Prostate gland (tissue), 2 donors: ENCODE data around the gene UTP4. TPM values are rescaled to one million over a fixed set of nuclear protein-coding genes. Genes with fewer than 3 reads are reported as not detected.

Source experiments
- DNase-seq: peaks from one replicate; pipeline ENCODE4 v3.0.0-alpha.2; 2019; ENCODE audit warnings: low spot score
- H3K27ac ChIP-seq, 2 donors: fragments of 200-600 bp; sonication (generic); 2 replicates each; pipeline ENCODE4 v1.5.1; 2017 to 2019
- H3K27me3 ChIP-seq: fragments of 200-600 bp; sonication (generic); replicated peaks from 2 replicates; pipeline ENCODE4 v1.5.1; 2019; ENCODE audit not compliant: insufficient read depth
- H3K36me3 ChIP-seq, 2 donors: fragments of 200-600 bp; sonication (generic); 1 replicate in 1 of 2; 2 replicates in 1 of 2; pipeline versions ENCODE4 v1.5.1 to v1.8.1; 2017 to 2019
- H3K4me1 ChIP-seq: fragments of 200-600 bp; sonication (generic); replicated peaks from 2 replicates; pipeline ENCODE4 v1.5.1; 2019
- H3K4me3 ChIP-seq, 2 donors: fragments of 200-600 bp; sonication (generic); 2 replicates each; pipeline ENCODE4 v1.5.1; 2017 to 2019
- H3K9me3 ChIP-seq: fragments of 200-600 bp; sonication (generic); 2 replicates; pipeline ENCODE4 v1.5.1; 2017
- CTCF ChIP-seq, 4 experiments: fragments of 200-600 bp in 2 of 4; fragments of 450-650 bp in 2 of 4; sonication (generic) in 2 of 4; IDR thresholded peaks; 1 replicate in 3 of 4; 2 replicates in 1 of 4; pipeline ENCODE4 v1.5.1; 2016 to 2019; ENCODE audit warnings: antibody characterized with exemption in 4 of 4, mild to moderate bottlenecking in 2 of 4, moderate library complexity in 2 of 4
- POLR2A ChIP-seq: fragments of 450-650 bp; IDR thresholded peaks from one replicate; pipeline ENCODE4 v1.6.1; 2016; ENCODE audit warnings: antibody characterized with exemption, mild to moderate bottlenecking
- POLR2AphosphoS5 ChIP-seq: sonication (generic); formaldehyde crosslinking; IDR thresholded peaks from one replicate; pipeline ENCODE4 v1.6.1; 2017; ENCODE audit warnings: antibody characterized with exemption
- WGBS: methylation state at CpG from one replicate; pipeline ENCODE4 v1.1.5; 2018; 5-methylcytosine and 5-hydroxymethylcytosine counted together
- intact Hi-C: fragments of 100-400 bp; cut with DNase I; formaldehyde crosslinking; loops from one replicate; pipeline ENCODE4 v1.14.2; 2022
- total RNA-seq, 2 donors: library from RNA; depleted of rRNA; stranded (reverse); fragments of >200 nt; gene quantifications; one replicate each; pipeline ENCODE4 v1.1.0, GENCODE V29; 2016

Gene UTP4
- total RNA-seq, 2 donors from 2014 or later = 18.4 to 51.0 TPM

- WGBS = 58% methylated on average over 4 of the region's 4 CpGs
- no peaks in the 10 kb centered on the region for H3K36me3 ChIP-seq
- no peak overlapping the region for H3K4me3 ChIP-seq
- H3K27ac ChIP-seq = peak overlapping the region in 1 of 2 donors; percentile 31
- TF ChIP-seq CTCF (IDR thresholded peaks at IDR 0.05) (no peak), POLR2A (no peak), POLR2AphosphoS5 (no peak)
- H3K4me1 ChIP-seq = peaks cover 7% of the 10 kb centered on the region
- intact Hi-C loops = no loop called here
- no peaks in the 10 kb centered on the region for H3K9me3 ChIP-seq
- H3K27me3 ChIP-seq = no peaks in the 10 kb centered on the region
- no peak for DNase-seq
These were observed 43.8 kb upstream of the UTP4 start for GRCh38 chr16:69088684-69089083.

DNA sequence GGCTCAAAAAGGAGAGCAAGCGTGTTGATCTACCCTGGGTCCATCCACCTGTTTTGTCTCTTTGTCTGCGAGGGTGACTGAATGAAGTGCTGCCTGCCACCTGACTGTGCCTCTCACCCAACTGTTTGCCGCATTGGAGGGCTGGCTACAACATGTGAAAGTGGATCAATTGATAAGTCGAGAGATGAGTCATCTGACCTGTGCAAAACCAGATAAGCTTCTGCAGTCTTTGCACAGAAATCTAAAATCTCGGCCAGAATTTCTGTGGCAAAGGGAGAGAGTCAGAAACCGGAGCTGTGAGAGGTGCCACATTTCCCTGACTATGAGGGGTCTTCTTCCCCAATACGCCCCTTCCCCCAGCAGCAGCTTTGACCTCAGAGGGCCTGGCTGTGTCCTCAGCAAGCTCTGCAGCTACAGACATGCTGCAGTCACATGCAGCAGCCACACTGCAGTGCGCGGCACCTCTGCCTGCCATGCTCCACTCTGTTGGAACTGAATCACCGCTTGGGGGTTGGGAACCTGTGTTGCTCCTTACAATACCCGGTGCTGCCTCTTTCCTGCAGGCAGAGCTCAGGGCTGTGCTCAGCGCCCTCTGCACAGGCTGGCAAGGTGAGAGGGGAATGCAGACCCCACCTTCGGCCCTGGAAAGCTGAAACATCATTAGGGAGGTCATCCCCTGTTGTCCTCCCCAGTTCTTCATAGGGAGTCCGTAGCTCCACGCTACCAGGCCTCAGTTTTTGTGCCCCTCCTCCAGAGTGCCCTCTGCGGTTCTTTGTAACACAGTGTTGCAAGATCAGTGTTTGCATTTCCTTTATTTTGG is 43.1 kb upstream of the UTP4 start:
- intact Hi-C loops = no loop called here

DNA sequence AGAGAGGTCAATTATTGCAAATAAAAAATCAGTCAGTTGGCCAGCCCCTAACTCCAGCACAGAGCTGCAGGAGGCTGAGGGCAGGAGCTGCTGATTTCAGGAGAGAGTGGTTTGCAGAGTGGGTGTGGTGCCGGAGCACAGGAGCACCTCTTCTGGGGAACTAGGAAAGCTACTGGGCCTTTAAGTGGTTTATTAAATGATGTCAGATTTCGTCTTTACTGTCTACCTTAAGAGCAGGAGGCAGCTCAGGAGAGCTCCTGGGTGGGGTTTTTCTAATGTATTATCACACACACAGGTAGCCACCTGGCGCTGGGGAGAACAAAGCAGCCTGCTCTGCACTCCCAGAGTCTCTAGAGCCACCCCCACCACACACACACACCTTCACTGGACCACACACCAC is 38.5 kb upstream of the UTP4 start:
- Histone ChIP-seq H3K36me3 (no peaks in the 10 kb centered on the region), H3K27me3 (no peaks in the 10 kb centered on the region), H3K9me3 (no peaks in the 10 kb centered on the region), H3K4me1 (peaks cover 6% of the 10 kb centered on the region), H3K27ac (no peak overlapping the region), H3K4me3 (no peak overlapping the region)
- WGBS = 49% methylated on average over 3 of the region's 3 CpGs
- no peak for TF ChIP-seq POLR2A
- TF ChIP-seq POLR2AphosphoS5 = no peak
- TF ChIP-seq CTCF (IDR thresholded peaks at IDR 0.05) = no peak
- intact Hi-C loops = no loop called here
- no peak for DNase-seq

More for the DNA sequence above, 43.1 kb upstream of the UTP4 start:
- H3K9me3 ChIP-seq = no peaks in the 10 kb centered on the region
- no peak for DNase-seq
- H3K4me1 ChIP-seq = peaks cover 7% of the 10 kb centered on the region
- no peaks in the 10 kb centered on the region for H3K27me3 ChIP-seq
- 24% methylated on average over 16 of the region's 16 CpGs for WGBS
- TF ChIP-seq POLR2AphosphoS5 = no peak
- no peak for TF ChIP-seq CTCF (IDR thresholded peaks at IDR 0.05)
- no peak for TF ChIP-seq POLR2A
- H3K27ac ChIP-seq = peak overlapping the region in 1 of 2 donors; percentile 31
- no peak overlapping the region for H3K4me3 ChIP-seq
- no peaks in the 10 kb centered on the region for H3K36me3 ChIP-seq

- Histone ChIP-seq H3K4me3 (no peak overlapping the region), H3K27me3 (no peaks in the 10 kb centered on the region), H3K36me3 (no peaks in the 10 kb centered on the region), H3K4me1 (peaks cover under 1% of the 10 kb centered on the region), H3K27ac (no peak overlapping the region), H3K9me3 (no peaks in the 10 kb centered on the region)
- no peak for DNase-seq
- TF ChIP-seq POLR2A (no peak), POLR2AphosphoS5 (no peak), CTCF (IDR thresholded peaks at IDR 0.05) (no peak)
- WGBS = 71% methylated on average over 5 of the region's 5 CpGs
- intact Hi-C loops = no loop called here
These were observed 37.9 kb upstream of the UTP4 start for GRCh38 chr16:69094501-69094900.

DNA sequence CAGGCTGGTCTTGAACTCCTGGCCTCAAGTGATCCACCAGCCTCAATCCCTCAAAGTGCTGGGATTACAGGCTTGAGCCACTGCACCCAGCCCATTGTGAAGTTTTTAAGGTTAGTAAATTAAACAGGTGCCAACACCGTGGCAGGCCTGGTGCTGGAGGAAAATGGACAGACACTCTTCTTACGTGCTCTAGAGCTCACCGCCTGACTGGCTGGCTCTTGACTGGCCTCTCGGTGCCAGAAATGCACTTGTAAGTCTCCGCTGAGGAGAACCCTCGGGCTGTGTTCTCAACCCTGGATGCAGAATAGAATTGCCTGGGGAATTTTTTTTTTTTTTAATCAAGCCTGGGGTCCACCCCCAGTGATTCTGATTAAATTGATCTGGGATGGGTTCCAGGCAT is 37.3 kb upstream of the UTP4 start:
- WGBS = 69% methylated on average over 6 of the region's 6 CpGs
- TF ChIP-seq POLR2AphosphoS5 = no peak
- TF ChIP-seq POLR2A = no peak
- TF ChIP-seq CTCF (IDR thresholded peaks at IDR 0.05) = no peak
- intact Hi-C loops = no loop called here

More for the DNA sequence above, 37.3 kb upstream of the UTP4 start:
- no peaks in the 10 kb centered on the region for H3K9me3 ChIP-seq
- H3K36me3 ChIP-seq = no peaks in the 10 kb centered on the region
- no peak overlapping the region for H3K4me3 ChIP-seq
- no peak overlapping the region for H3K27ac ChIP-seq
- no peaks in the 10 kb centered on the region for H3K4me1 ChIP-seq
- no peaks in the 10 kb centered on the region for H3K27me3 ChIP-seq
- no peak for DNase-seq
